Measurements from ENCODE around the gene P4HTM. TPM values are rescaled to one million over a fixed set of nuclear protein-coding genes. Genes with fewer than 3 reads are reported as not detected.

P4HTM gene
- total and polyA plus RNA-seq, 4 donors = 58.4 to 82.7 (median 69.9) TPM

DNA sequence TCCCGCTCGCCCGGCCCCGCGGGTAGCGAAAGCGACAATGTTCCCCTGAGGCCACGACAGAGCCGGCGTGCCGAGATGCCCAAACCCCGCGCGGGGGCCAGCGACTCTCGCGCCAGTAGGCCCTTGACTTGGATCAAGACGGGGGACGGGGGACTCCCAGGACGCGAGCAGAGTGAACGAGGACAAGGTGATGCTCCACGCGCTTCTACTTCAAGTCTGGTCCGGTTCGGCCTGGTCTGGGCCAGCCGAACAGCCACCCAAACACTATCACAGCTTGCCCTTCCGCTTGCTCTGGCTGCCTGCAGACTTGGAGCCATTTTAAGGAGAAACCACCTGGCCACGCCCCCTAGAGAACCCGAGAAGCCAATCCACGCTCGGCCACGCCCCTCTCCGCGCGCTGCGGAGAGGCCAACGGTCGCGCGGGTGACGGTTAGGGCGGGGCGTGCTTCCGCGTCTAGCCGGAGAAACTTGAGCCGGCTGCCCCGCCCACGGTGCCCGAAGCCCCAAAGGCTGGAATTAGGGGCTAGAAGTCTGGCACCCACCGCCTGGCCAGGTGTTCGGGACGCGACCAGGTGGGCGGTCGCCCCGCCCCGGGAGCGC lies 31.3 kb downstream of the P4HTM start:
- DNase-seq (ENCODE audit: low read depth in 4 of 6, low spot score in 6 of 6) = peak; percentile 91 to 99 (median 97)
- under 1% methylated on average over 60 of the region's 60 CpGs for WGBS (ENCODE audit: insufficient coverage)
- Histone ChIP-seq H3K36me3 (ENCODE audit: control insufficient read depth, insufficient read depth, low read length) (peaks cover 44% of the 10 kb centered on the region), H3K4me1 (ENCODE audit: control insufficient read depth, insufficient read depth, low read length) (peaks cover 52% of the 10 kb centered on the region), H3K9me3 (ENCODE audit: control insufficient read depth, insufficient read depth, low read length) (no peaks in the 10 kb centered on the region), H3K4me3 (ENCODE audit: low read depth, low read length) (peak overlapping the region; percentile 93), H3K27ac (ENCODE audit: low read depth, low read length) (peak overlapping the region; percentile 97), H3K27me3 (ENCODE audit: control insufficient read depth, insufficient read depth, low read length) (no peaks in the 10 kb centered on the region)

- H3K27ac ChIP-seq (ENCODE audit: low read depth, low read length) = peak within 1 kb of the TSS; percentile 97
- H3K27me3 ChIP-seq (ENCODE audit: control insufficient read depth, insufficient read depth, low read length) = no peaks in the 10 kb centered on the region
- peaks cover 46% of the 10 kb centered on the region for H3K4me1 ChIP-seq (ENCODE audit: control insufficient read depth, insufficient read depth, low read length)
- DNase-seq (ENCODE audit: low read depth in 4 of 6, low spot score in 6 of 6) = peak in 5 of 6 donors; percentile 81 to 97 (median 90)
- H3K4me3 ChIP-seq (ENCODE audit: low read depth, low read length) = peak within 1 kb of the TSS; percentile 93
- H3K36me3 ChIP-seq (ENCODE audit: control insufficient read depth, insufficient read depth, low read length) = peaks cover 46% of the 10 kb centered on the region
- H3K9me3 ChIP-seq (ENCODE audit: control insufficient read depth, insufficient read depth, low read length) = no peaks in the 10 kb centered on the region
- under 1% methylated on average over 81 of the region's 83 CpGs for WGBS (ENCODE audit: insufficient coverage)
Measured at GRCh38 chr3:49021813-49022687, 32.0 kb downstream of the P4HTM start, which contains the start of gene NDUFAF3. Gene NDUFAF3, plus strand, starts transcription at chr3:49022121. Its CDS starts 24 bp downstream, at chr3:49022145.

- no peaks in the 10 kb centered on the region for H3K9me3 ChIP-seq (ENCODE audit: control insufficient read depth, insufficient read depth, low read length)
- peaks cover 42% of the 10 kb centered on the region for H3K4me1 ChIP-seq (ENCODE audit: control insufficient read depth, insufficient read depth, low read length)
- peak in 1 of 6 donors; percentile 1 for DNase-seq (ENCODE audit: low read depth in 4 of 6, low spot score in 6 of 6)
- H3K27me3 ChIP-seq (ENCODE audit: control insufficient read depth, insufficient read depth, low read length) = no peaks in the 10 kb centered on the region
- H3K36me3 ChIP-seq (ENCODE audit: control insufficient read depth, insufficient read depth, low read length) = peaks cover 51% of the 10 kb centered on the region
- H3K27ac ChIP-seq (ENCODE audit: low read depth, low read length) = no peak overlapping the region
- 34% methylated on average over 9 of the region's 12 CpGs for WGBS (ENCODE audit: insufficient coverage)
- peak overlapping the region; percentile 93 for H3K4me3 ChIP-seq (ENCODE audit: low read depth, low read length)
Measured at GRCh38 chr3:49022688-49023171, 32.7 kb downstream of the P4HTM start.

DNA sequence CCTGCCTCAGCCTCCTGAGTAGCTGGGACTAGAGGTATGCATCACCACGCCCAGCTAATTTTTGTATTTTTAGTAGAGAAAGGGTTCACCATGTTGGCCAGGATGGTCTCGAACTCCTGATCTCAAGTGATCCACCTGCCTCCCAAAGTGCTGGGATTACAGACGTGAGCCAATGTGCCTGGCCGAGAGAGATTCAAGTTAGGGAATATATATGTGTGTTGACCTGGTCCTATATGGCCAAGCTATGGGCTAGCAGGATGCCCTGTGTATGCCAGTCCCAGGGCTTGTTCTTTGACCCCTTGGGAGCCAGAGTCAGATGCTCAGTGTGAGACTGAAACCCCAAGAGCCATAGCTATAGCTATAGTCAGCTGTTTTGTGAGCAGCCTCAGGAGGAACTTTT lies 33.7 kb downstream of the P4HTM start:
- no peak overlapping the region for H3K27ac ChIP-seq (ENCODE audit: low read depth, low read length)
- WGBS (ENCODE audit: insufficient coverage) = 89% methylated on average over 4 of the region's 4 CpGs
- no peaks in the 10 kb centered on the region for H3K27me3 ChIP-seq (ENCODE audit: control insufficient read depth, insufficient read depth, low read length)
- peaks cover 51% of the 10 kb centered on the region for H3K36me3 ChIP-seq (ENCODE audit: control insufficient read depth, insufficient read depth, low read length)
- H3K9me3 ChIP-seq (ENCODE audit: control insufficient read depth, insufficient read depth, low read length) = no peaks in the 10 kb centered on the region
- DNase-seq (ENCODE audit: low read depth in 4 of 6, low spot score in 6 of 6) = no peak
- H3K4me3 ChIP-seq (ENCODE audit: low read depth, low read length) = no peak overlapping the region
- peaks cover 45% of the 10 kb centered on the region for H3K4me1 ChIP-seq (ENCODE audit: control insufficient read depth, insufficient read depth, low read length)

DNA sequence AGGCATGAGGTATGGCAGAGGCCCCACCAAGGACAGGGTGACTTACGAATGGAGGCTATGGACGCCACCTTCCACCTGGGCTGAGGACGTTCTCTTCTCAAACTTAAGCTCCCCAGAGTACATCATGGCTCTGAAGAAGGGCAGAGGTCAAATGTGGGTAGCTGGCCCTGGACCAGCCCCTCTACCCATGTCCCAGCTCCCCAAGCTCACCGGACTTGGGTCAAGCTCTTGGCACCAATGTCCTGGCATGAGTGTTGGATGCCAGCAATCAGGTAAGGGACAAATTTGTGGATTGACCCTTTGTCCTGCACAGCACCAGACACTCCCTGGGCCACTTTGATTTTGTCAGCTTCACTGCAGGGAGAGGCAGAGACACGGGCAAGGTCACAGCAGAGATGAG lies 34.4 kb downstream of the P4HTM start:
- Histone ChIP-seq H3K27me3 (ENCODE audit: control insufficient read depth, insufficient read depth, low read length) (no peaks in the 10 kb centered on the region), H3K4me3 (ENCODE audit: low read depth, low read length) (no peak overlapping the region), H3K9me3 (ENCODE audit: control insufficient read depth, insufficient read depth, low read length) (no peaks in the 10 kb centered on the region), H3K36me3 (ENCODE audit: control insufficient read depth, insufficient read depth, low read length) (peaks cover 51% of the 10 kb centered on the region), H3K4me1 (ENCODE audit: control insufficient read depth, insufficient read depth, low read length) (peaks cover 43% of the 10 kb centered on the region), H3K27ac (ENCODE audit: low read depth, low read length) (no peak overlapping the region)
- no peak for DNase-seq (ENCODE audit: low read depth in 4 of 6, low spot score in 6 of 6)
- 86% methylated on average over 2 of the region's 5 CpGs for WGBS (ENCODE audit: insufficient coverage)

DNA sequence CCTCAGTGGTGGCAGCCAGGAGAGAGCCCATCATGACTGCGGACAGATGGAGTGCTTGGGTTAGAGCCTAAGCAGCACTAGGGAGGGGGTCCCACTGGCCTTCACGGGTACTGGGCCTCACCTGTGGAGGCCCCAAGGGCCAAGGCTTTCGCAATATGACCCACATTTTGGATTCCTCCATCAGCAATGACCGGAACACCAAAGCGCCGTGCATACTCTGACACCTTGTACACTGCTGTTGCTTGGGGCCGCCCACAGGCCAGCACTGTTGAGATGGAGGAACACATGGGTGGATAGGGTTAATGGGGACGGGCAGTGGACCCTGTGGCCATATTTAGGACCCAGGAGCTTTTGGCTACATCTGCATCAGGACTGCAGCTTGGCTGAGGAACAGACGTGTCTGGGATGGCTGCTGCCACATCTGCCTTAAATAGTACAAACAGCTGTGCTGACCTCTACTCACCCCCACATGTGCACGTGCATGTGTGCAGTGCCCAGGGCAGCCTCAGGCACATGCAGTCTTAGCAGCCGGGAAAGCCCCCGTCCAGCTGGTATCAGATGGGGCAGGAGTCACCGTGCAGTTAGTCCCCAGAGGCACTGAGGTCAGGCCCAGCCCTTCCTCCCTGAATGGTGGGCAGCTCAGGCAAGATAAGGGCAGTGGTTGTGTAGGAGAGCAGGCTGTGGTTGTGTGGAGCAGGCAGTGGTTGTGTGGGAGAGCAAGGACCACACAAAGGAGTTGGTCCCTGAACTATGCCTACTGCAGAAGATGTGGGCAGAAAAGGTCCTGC lies 35.2 kb downstream of the P4HTM start:
- Histone ChIP-seq H3K36me3 (ENCODE audit: control insufficient read depth, insufficient read depth, low read length) (peaks cover 51% of the 10 kb centered on the region), H3K4me1 (ENCODE audit: control insufficient read depth, insufficient read depth, low read length) (peaks cover 37% of the 10 kb centered on the region), H3K4me3 (ENCODE audit: low read depth, low read length) (no peak overlapping the region), H3K27me3 (ENCODE audit: control insufficient read depth, insufficient read depth, low read length) (no peaks in the 10 kb centered on the region), H3K9me3 (ENCODE audit: control insufficient read depth, insufficient read depth, low read length) (no peaks in the 10 kb centered on the region), H3K27ac (ENCODE audit: low read depth, low read length) (no peak overlapping the region)
- 80% methylated on average over 9 of the region's 13 CpGs for WGBS (ENCODE audit: insufficient coverage)
- no peak for DNase-seq (ENCODE audit: low read depth in 4 of 6, low spot score in 6 of 6)

DNA sequence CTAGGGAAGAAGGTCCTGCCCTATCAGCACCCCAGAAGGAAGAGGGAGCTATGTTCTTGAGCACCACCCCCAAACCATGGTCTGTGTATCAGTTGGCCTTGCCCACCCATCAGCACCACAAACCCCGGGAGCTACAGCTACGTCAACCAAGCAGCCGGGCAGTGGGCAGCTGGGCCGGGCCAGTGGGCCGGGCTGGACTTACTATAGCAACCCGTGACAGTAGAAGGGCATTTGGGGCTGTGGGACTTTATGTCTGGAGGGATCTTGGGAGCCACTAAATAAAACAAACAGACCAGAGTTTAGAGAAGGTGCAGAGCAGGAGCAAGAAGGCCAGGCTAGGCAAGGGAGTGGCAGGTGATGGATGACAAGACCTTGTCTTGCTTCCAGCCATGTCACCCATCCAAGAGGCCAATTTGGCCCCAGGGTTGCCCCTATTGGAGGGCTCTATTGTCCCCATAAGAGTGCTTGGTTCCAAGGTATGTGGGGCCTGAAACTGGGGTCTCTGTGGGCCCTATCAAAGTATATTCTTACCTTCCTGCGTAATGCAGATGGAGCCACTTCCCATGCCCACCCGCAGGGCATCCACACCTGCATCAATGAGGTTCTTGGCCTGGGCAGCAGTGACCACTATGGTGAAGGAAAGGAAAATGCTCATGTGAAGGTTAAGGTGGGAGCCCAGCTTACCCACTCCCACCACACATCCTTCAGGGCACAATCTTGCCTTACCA lies 35.9 kb downstream of the P4HTM start:
- H3K27me3 ChIP-seq (ENCODE audit: control insufficient read depth, insufficient read depth, low read length) = no peaks in the 10 kb centered on the region
- H3K27ac ChIP-seq (ENCODE audit: low read depth, low read length) = no peak overlapping the region
- H3K36me3 ChIP-seq (ENCODE audit: control insufficient read depth, insufficient read depth, low read length) = peaks cover 55% of the 10 kb centered on the region
- no peaks in the 10 kb centered on the region for H3K9me3 ChIP-seq (ENCODE audit: control insufficient read depth, insufficient read depth, low read length)
- 95% methylated on average over 7 of the region's 8 CpGs for WGBS (ENCODE audit: insufficient coverage)
- H3K4me3 ChIP-seq (ENCODE audit: low read depth, low read length) = no peak overlapping the region
- H3K4me1 ChIP-seq (ENCODE audit: control insufficient read depth, insufficient read depth, low read length) = peaks cover 29% of the 10 kb centered on the region
- no peak for DNase-seq (ENCODE audit: low read depth in 4 of 6, low spot score in 6 of 6)

GRCh38 chr3:49026536-49026935 lies 36.5 kb downstream of the P4HTM start:
- WGBS (ENCODE audit: insufficient coverage) = 95% methylated on average over 3 of the region's 3 CpGs
- no peaks in the 10 kb centered on the region for H3K27me3 ChIP-seq (ENCODE audit: control insufficient read depth, insufficient read depth, low read length)
- no peak for DNase-seq (ENCODE audit: low read depth in 4 of 6, low spot score in 6 of 6)
- H3K4me3 ChIP-seq (ENCODE audit: low read depth, low read length) = no peak overlapping the region
- no peaks in the 10 kb centered on the region for H3K9me3 ChIP-seq (ENCODE audit: control insufficient read depth, insufficient read depth, low read length)
- peaks cover 60% of the 10 kb centered on the region for H3K36me3 ChIP-seq (ENCODE audit: control insufficient read depth, insufficient read depth, low read length)
- H3K4me1 ChIP-seq (ENCODE audit: control insufficient read depth, insufficient read depth, low read length) = peaks cover 29% of the 10 kb centered on the region
- no peak overlapping the region for H3K27ac ChIP-seq (ENCODE audit: low read depth, low read length)

DNA sequence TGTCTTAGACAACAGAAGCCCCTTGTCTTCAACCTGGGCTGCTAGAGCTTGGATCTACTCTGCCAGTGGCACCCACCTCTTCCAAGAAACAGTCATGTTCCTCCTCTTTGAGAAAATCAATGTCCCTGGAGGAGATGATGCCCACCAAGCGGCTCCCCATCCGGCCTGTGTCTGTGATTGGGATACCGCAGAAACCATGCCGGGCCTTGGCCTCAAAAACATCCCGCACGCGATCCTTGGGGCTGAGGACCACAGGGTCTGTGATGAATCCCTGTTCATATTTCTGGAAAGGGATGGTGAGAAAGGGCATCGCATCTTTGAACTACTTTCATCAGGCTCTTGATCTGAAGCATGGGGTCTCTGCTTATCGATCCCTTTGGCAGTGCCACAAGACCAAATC lies 37.6 kb downstream of the P4HTM start:
- Histone ChIP-seq H3K27ac (ENCODE audit: low read depth, low read length) (no peak overlapping the region), H3K27me3 (ENCODE audit: control insufficient read depth, insufficient read depth, low read length) (no peaks in the 10 kb centered on the region), H3K4me1 (ENCODE audit: control insufficient read depth, insufficient read depth, low read length) (peaks cover 26% of the 10 kb centered on the region), H3K36me3 (ENCODE audit: control insufficient read depth, insufficient read depth, low read length) (peaks cover 70% of the 10 kb centered on the region), H3K4me3 (ENCODE audit: low read depth, low read length) (no peak overlapping the region), H3K9me3 (ENCODE audit: control insufficient read depth, insufficient read depth, low read length) (no peaks in the 10 kb centered on the region)
- DNase-seq (ENCODE audit: low read depth in 4 of 6, low spot score in 6 of 6) = no peak
- WGBS (ENCODE audit: insufficient coverage) = 97% methylated on average over 7 of the region's 9 CpGs

Measured in spinal cord (tissue), 10 donors.